ENCODE results near the gene HOMER1.

GRCh38 chr5:79512471-79513307, 1.2 kb downstream of the HOMER1 start:
- TF ChIP-seq CTCF (conservative IDR thresholded peaks at IDR 0.05 in 1 of 2, IDR thresholded peaks at IDR 0.05 in 1 of 2; ENCODE audit: extremely low read depth in 1 of 2, insufficient read depth in 1 of 2, low read depth in 1 of 2, low read length in 2 of 2) (no peak), EZH2 (IDR thresholded peaks at IDR 0.05; ENCODE audit: borderline replicate concordance, low read length) (no peak)

Measured in mammary epithelial cell (primary cell).